Activated naive CD8-positive, alpha-beta T cell treated with anti-CD3 and anti-CD28 coated beads, Interleukin-2, amount 50 U/mL, for 24 hours (primary cell): ENCODE measurements around the gene DRD2.

Experiments
- ATAC-seq: fragments of 150-1000 bp; cut with Tn5 transposase; one replicate; pipeline ENCODE4 v1.10.0; 2021
- DNase-seq: peaks from one replicate; pipeline ENCODE4 v3.0.0; 2021
- H3K27ac Mint-ChIP-seq: one replicate; pipeline ENCODE4 v1.8.0; 2021; ENCODE audit warnings: mild to moderate bottlenecking, mixed read lengths
- H3K27me3 Mint-ChIP-seq: one replicate; pipeline ENCODE4 v1.8.0; 2021; ENCODE audit warnings: mixed read lengths
- H3K36me3 Mint-ChIP-seq: one replicate; pipeline ENCODE4 v1.8.0; 2021; ENCODE audit warnings: low read depth, mixed read lengths
- H3K4me1 Mint-ChIP-seq: one replicate; pipeline ENCODE4 v1.8.0; 2021; ENCODE audit warnings: mixed read lengths
- H3K4me3 Mint-ChIP-seq: one replicate; pipeline ENCODE4 v1.8.0; 2021; ENCODE audit warnings: mild to moderate bottlenecking, moderate library complexity, mixed read lengths
- H3K9me3 Mint-ChIP-seq: one replicate; pipeline ENCODE4 v1.8.0; 2021; ENCODE audit warnings: mixed read lengths

DRD2 gene

GRCh38 chr11:113392236-113392921 is 82.8 kb downstream of the DRD2 start:
- Mint-ChIP-seq H3K4me3 (no peak overlapping the region), H3K36me3 (no peaks in the 10 kb centered on the region), H3K4me1 (no peaks in the 10 kb centered on the region), H3K27ac (no peak overlapping the region), H3K9me3 (no peaks in the 10 kb centered on the region), H3K27me3 (no peaks in the 10 kb centered on the region)
- ATAC-seq (no peak), DNase-seq (no peak)

- H3K27ac Mint-ChIP-seq = no peak overlapping the region
Observed at GRCh38 chr11:113389272-113389671, 85.9 kb downstream of the DRD2 start.

GRCh38 chr11:113387605-113388211 is 87.5 kb downstream of the DRD2 start, which contains the start of gene ANKK1:
Gene ANKK1 (plus strand): TSS chr11:113387779. CDS start chr11:113387885, 106 bp downstream.
- DNase-seq (no peak), ATAC-seq (no peak)
- Mint-ChIP-seq H3K4me1 (no peaks in the 10 kb centered on the region), H3K27ac (no peak within 1 kb of the TSS), H3K4me3 (no peak within 1 kb of the TSS), H3K9me3 (no peaks in the 10 kb centered on the region), H3K36me3 (peaks cover 2% of the 10 kb centered on the region), H3K27me3 (no peaks in the 10 kb centered on the region)

More at GRCh38 chr11:113389272-113389671, 85.9 kb downstream of the DRD2 start:
- Mint-ChIP-seq H3K27me3 (no peaks in the 10 kb centered on the region), H3K9me3 (no peaks in the 10 kb centered on the region), H3K4me3 (no peak overlapping the region), H3K36me3 (peaks cover 2% of the 10 kb centered on the region), H3K4me1 (no peaks in the 10 kb centered on the region)
- DNase-seq = no peak
- no peak for ATAC-seq

- peaks cover 2% of the 10 kb centered on the region for H3K36me3 Mint-ChIP-seq
- H3K4me1 Mint-ChIP-seq = no peaks in the 10 kb centered on the region
- H3K27me3 Mint-ChIP-seq = no peaks in the 10 kb centered on the region
- H3K27ac Mint-ChIP-seq = no peak overlapping the region
- DNase-seq (no peak), ATAC-seq (no peak)
- H3K9me3 Mint-ChIP-seq = no peaks in the 10 kb centered on the region
- no peak overlapping the region for H3K4me3 Mint-ChIP-seq
Observed at GRCh38 chr11:113386866-113387265, 88.3 kb downstream of the DRD2 start.

- Mint-ChIP-seq H3K4me1 (no peaks in the 10 kb centered on the region), H3K36me3 (peaks cover 4% of the 10 kb centered on the region), H3K27ac (no peak overlapping the region), H3K9me3 (no peaks in the 10 kb centered on the region), H3K27me3 (no peaks in the 10 kb centered on the region), H3K4me3 (no peak overlapping the region)
- no peak for ATAC-seq
- DNase-seq = no peak
Observed at GRCh38 chr11:113385749-113386148, 89.4 kb downstream of the DRD2 start.

- Mint-ChIP-seq H3K27ac (no peak overlapping the region), H3K4me3 (no peak overlapping the region), H3K36me3 (peaks cover 9% of the 10 kb centered on the region), H3K9me3 (no peaks in the 10 kb centered on the region), H3K27me3 (no peaks in the 10 kb centered on the region), H3K4me1 (no peaks in the 10 kb centered on the region)
- no peak for ATAC-seq
- DNase-seq = no peak
Observed at GRCh38 chr11:113384551-113384950, 90.6 kb downstream of the DRD2 start.

- H3K9me3 Mint-ChIP-seq = no peaks in the 10 kb centered on the region
- H3K36me3 Mint-ChIP-seq = peaks cover 9% of the 10 kb centered on the region
- H3K27me3 Mint-ChIP-seq = no peaks in the 10 kb centered on the region
- no peaks in the 10 kb centered on the region for H3K4me1 Mint-ChIP-seq
- ATAC-seq = no peak
- no peak overlapping the region for H3K27ac Mint-ChIP-seq
- no peak for DNase-seq
- H3K4me3 Mint-ChIP-seq = no peak overlapping the region
Observed at GRCh38 chr11:113382121-113382520, 93.1 kb downstream of the DRD2 start.

- Mint-ChIP-seq H3K36me3 (peaks cover 7% of the 10 kb centered on the region), H3K27ac (no peak overlapping the region), H3K4me1 (peaks cover 4% of the 10 kb centered on the region), H3K4me3 (no peak overlapping the region), H3K27me3 (no peaks in the 10 kb centered on the region), H3K9me3 (no peaks in the 10 kb centered on the region)
- DNase-seq (no peak), ATAC-seq (no peak)
Observed at GRCh38 chr11:113378692-113379091, 96.5 kb downstream of the DRD2 start.

GRCh38 chr11:113377681-113378412 is 97.4 kb downstream of the DRD2 start:
- H3K9me3 Mint-ChIP-seq = no peaks in the 10 kb centered on the region
- H3K36me3 Mint-ChIP-seq = peaks cover 7% of the 10 kb centered on the region
- H3K27ac Mint-ChIP-seq = no peak overlapping the region
- ATAC-seq = no peak
- H3K27me3 Mint-ChIP-seq = no peaks in the 10 kb centered on the region
- no peak overlapping the region for H3K4me3 Mint-ChIP-seq
- peaks cover 4% of the 10 kb centered on the region for H3K4me1 Mint-ChIP-seq
- DNase-seq = no peak

- Mint-ChIP-seq H3K27me3 (no peaks in the 10 kb centered on the region), H3K4me3 (no peak overlapping the region), H3K4me1 (peaks cover 4% of the 10 kb centered on the region), H3K27ac (no peak overlapping the region), H3K36me3 (peaks cover 7% of the 10 kb centered on the region), H3K9me3 (no peaks in the 10 kb centered on the region)
- DNase-seq (no peak), ATAC-seq (no peak)
Observed at GRCh38 chr11:113376156-113376555, 99.0 kb downstream of the DRD2 start.

- Mint-ChIP-seq H3K36me3 (peaks cover 3% of the 10 kb centered on the region), H3K27me3 (no peaks in the 10 kb centered on the region), H3K4me1 (peaks cover 4% of the 10 kb centered on the region), H3K27ac (no peak overlapping the region), H3K9me3 (no peaks in the 10 kb centered on the region), H3K4me3 (no peak overlapping the region)
- DNase-seq (no peak), ATAC-seq (no peak)
Observed at GRCh38 chr11:113375402-113375801, 99.8 kb downstream of the DRD2 start.

GRCh38 chr11:113373981-113374560 is 101.1 kb downstream of the DRD2 start:
- Mint-ChIP-seq H3K4me3 (no peak overlapping the region), H3K27ac (no peak overlapping the region), H3K4me1 (peaks cover 4% of the 10 kb centered on the region), H3K36me3 (no peaks in the 10 kb centered on the region), H3K9me3 (no peaks in the 10 kb centered on the region), H3K27me3 (no peaks in the 10 kb centered on the region)
- ATAC-seq = no peak
- no peak for DNase-seq

GRCh38 chr11:113373306-113373705 is 101.9 kb downstream of the DRD2 start:
- DNase-seq = no peak
- Mint-ChIP-seq H3K4me3 (no peak overlapping the region), H3K27me3 (no peaks in the 10 kb centered on the region), H3K9me3 (no peaks in the 10 kb centered on the region), H3K27ac (no peak overlapping the region), H3K4me1 (peaks cover 4% of the 10 kb centered on the region), H3K36me3 (peaks cover 5% of the 10 kb centered on the region)
- no peak for ATAC-seq

- ATAC-seq (no peak), DNase-seq (no peak)
- no peak overlapping the region for H3K4me3 Mint-ChIP-seq
- no peaks in the 10 kb centered on the region for H3K9me3 Mint-ChIP-seq
- H3K36me3 Mint-ChIP-seq = peaks cover 5% of the 10 kb centered on the region
- no peak overlapping the region for H3K27ac Mint-ChIP-seq
- peaks cover 4% of the 10 kb centered on the region for H3K4me1 Mint-ChIP-seq
- no peaks in the 10 kb centered on the region for H3K27me3 Mint-ChIP-seq
Observed at GRCh38 chr11:113372309-113372708, 102.9 kb downstream of the DRD2 start.

GRCh38 chr11:113370634-113371033 is 104.6 kb downstream of the DRD2 start:
- ATAC-seq (no peak), DNase-seq (no peak)
- no peaks in the 10 kb centered on the region for H3K9me3 Mint-ChIP-seq
- H3K27ac Mint-ChIP-seq = no peak overlapping the region
- peaks cover 5% of the 10 kb centered on the region for H3K36me3 Mint-ChIP-seq
- H3K27me3 Mint-ChIP-seq = no peaks in the 10 kb centered on the region
- H3K4me1 Mint-ChIP-seq = peaks cover 12% of the 10 kb centered on the region
- H3K4me3 Mint-ChIP-seq = no peak overlapping the region
